HFF-Myc (cell line): ENCODE measurements around the gene CDH13.

Experiments
- DNase-seq: peaks from one replicate; pipeline ENCODE4 v3.0.0-alpha.2; 2011; ENCODE audit warnings: low read depth; ENCODE audit errors: extremely low read depth
- H3K4me3 ChIP-seq: replicated peaks from 2 replicates; pipeline ENCODE4 v1.5.1; 2011; ENCODE audit warnings: low read depth, mild to moderate bottlenecking, control low read depth, low read length
- TF ChIP-seq, protein P1 (sequence below): IDR thresholded peaks from 2 replicates; pipeline ENCODE4 v1.5.1; 2012; ENCODE audit warnings: mild to moderate bottlenecking, low read depth, low read length, control low read depth; ENCODE audit errors: missing control alignments

Gene CDH13

DNA sequence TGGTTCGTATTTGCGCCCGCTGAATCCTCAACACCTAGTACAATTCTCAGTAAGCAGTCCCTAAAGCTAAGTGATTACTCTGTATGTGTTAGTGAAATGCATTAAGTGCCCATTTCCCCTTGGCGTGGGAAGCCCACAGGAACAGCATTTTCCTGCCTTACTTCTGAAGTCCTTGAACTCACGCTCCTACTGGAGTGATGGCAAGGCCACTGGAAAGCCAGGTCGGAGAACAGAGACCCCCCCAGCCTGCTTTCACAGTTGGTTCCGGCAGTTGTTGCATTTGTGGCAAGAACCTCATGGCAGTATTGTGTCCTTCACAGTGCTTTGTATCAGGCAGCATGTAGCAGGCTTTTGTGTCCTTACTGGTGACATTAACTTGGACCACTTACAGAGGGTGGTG is 340.7 kb downstream of the CDH13 start:
- TF ChIP-seq, protein P1, sequence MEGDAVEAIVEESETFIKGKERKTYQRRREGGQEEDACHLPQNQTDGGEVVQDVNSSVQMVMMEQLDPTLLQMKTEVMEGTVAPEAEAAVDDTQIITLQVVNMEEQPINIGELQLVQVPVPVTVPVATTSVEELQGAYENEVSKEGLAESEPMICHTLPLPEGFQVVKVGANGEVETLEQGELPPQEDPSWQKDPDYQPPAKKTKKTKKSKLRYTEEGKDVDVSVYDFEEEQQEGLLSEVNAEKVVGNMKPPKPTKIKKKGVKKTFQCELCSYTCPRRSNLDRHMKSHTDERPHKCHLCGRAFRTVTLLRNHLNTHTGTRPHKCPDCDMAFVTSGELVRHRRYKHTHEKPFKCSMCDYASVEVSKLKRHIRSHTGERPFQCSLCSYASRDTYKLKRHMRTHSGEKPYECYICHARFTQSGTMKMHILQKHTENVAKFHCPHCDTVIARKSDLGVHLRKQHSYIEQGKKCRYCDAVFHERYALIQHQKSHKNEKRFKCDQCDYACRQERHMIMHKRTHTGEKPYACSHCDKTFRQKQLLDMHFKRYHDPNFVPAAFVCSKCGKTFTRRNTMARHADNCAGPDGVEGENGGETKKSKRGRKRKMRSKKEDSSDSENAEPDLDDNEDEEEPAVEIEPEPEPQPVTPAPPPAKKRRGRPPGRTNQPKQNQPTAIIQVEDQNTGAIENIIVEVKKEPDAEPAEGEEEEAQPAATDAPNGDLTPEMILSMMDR, result no peak
- no peak overlapping the region for H3K4me3 ChIP-seq
- no peak for DNase-seq

DNA sequence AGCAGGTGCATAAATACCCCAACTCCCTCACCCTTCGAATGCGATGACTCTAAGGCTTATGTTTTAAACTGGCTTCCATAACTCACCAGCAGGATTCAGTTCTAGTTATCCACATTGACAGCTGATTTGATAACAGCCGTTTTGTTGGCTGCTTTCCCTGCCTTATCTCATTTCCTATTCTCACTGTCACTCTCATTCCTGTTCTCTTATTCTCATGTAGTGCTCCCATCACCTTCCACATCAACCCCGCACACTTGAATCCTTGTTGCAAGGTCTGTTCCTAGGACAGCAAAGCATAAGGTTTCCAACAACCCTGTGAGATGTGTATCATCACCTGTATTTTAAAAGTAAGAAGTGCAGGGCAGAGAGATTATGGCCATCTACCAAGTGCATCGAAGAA is 344.4 kb downstream of the CDH13 start:
- no peak for DNase-seq
- no peak overlapping the region for H3K4me3 ChIP-seq
- TF ChIP-seq, protein P1, result no peak

DNA sequence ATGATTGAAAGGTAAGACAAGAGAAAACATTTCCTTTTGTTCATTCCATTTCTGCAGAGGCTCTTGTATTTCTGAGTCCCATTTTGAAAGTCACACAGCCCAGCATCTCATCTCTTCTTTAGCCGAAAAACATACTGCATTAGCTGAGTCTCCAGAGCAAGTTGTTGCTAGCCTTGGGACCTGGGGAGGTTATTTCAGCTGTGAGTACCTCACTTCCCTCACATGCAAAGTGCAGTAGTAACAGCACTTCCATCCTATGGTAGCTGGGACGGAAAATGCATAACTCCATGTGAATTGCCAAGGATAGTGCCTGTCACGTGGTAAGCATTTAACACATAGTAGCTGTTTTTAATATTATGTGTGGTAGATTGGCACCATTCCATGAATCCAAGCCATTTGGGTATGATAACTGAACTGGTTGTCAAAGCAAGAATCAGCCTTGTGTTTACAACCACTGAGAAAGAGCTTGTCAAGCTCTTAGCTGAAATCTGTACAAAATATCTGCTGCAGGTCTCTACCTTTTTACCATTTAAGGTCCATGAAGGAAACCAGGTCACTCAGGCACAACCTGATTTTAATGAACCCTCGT is 345.7 kb downstream of the CDH13 start:
- no peak for DNase-seq
- TF ChIP-seq, protein P1, result no peak
- no peak overlapping the region for H3K4me3 ChIP-seq

DNA sequence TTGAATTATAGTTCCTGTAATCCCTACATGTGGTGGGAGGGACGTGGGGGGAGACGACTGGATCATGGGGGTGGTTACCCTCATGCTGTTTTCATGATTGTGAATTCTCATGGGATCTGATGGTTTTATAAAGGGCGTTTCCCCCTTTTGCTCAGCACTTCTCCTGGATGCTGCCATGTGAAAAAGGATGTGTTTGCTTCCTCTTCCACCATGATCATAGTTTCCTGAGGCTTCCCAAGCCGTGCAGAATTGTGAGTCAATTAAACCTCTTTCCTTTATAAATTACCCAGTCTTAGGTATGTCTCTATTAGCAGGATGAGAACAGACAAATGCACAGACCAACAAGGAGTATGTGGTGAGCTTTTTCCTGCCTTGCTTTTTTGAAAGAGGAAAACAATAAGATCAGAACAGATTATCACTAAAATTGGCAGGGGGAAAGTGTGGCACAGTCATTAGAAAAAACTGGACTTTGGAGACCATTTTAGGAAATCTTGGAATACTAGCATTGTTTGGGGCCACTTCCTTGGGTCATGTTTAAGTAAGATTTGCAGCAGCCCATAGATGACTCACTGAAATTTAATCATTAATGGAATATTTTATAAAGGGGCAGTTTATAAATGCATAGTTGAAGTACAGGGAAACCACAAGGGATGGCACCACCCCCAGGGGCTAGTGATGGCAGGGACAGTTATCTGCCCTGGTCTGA is 352.8 kb downstream of the CDH13 start:
- TF ChIP-seq, protein P1, result no peak
- no peak for DNase-seq
- H3K4me3 ChIP-seq, result no peak overlapping the region

DNA sequence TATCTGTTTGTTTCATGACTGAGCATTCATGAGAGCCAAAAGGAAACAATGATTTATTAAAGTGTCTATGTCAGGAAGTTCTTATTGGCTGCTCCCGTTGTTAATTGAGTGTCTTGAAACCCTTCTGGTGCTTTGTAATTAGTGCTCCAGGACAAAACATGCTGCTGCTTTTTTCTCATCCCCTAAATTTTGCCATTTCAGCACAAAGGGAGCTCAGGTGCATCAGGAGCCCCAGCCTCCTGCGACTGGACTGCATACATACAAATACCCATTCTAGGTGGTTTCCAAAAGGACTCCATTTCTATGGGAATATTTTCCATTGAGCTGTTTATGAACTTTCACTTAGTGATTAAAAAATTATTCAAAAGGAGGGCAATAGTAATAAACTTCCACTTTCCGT is 354.0 kb downstream of the CDH13 start:
- H3K4me3 ChIP-seq, result no peak overlapping the region
- TF ChIP-seq, protein P1, result no peak
- no peak for DNase-seq

DNA sequence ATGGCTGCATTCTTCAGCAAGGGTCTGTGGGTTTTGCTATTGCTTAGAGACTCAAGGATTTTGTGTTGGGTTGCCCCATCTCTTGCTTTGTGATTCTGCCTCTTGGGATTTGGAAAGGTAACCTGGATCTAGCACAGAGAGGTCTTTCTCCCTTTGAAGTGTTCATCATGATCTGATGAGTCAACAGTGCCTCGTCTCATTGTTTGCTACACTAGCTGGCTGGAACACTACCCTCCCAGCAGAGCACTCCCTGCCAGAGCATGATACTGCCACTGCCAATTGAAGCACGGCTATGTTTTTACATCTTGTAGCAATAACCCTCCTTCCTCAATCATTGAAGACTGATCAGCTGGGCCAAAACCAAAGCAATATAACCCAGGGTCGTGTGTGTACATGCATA is 361.0 kb downstream of the CDH13 start:
- no peak overlapping the region for H3K4me3 ChIP-seq
- TF ChIP-seq, protein P1, result no peak
- DNase-seq, result no peak
